Measurements from ENCODE around the gene S100A7.
"Not testable (repeated sequence)": the region's sequence is repeated elsewhere in the genome, so short reads cannot be mapped to it uniquely, and the experiment has no call there.

Gene S100A7

GRCh38 chr1:153448851-153449250 lies 11.6 kb downstream of the S100A7 start:
- H3K27me3 ChIP-seq (ENCODE audit: control insufficient read depth in 2 of 2, insufficient read depth in 2 of 2, low read length in 2 of 2); H3K4me1 ChIP-seq (ENCODE audit: control insufficient read depth in 2 of 2, insufficient read depth in 2 of 2, low read length in 2 of 2); H3K4me3 ChIP-seq (ENCODE audit: low read length in 2 of 2); H3K9me3 ChIP-seq (ENCODE audit: control insufficient read depth in 2 of 2, low read length in 2 of 2); H3K9ac ChIP-seq (ENCODE audit: low read depth in 1 of 2, low read length in 2 of 2); H3K36me3 ChIP-seq (ENCODE audit: control insufficient read depth in 2 of 2, insufficient read depth in 2 of 2, low read length in 2 of 2); H3K27ac ChIP-seq (ENCODE audit: low read depth in 2 of 2, low read length in 2 of 2): not testable (repeated sequence)

DNA sequence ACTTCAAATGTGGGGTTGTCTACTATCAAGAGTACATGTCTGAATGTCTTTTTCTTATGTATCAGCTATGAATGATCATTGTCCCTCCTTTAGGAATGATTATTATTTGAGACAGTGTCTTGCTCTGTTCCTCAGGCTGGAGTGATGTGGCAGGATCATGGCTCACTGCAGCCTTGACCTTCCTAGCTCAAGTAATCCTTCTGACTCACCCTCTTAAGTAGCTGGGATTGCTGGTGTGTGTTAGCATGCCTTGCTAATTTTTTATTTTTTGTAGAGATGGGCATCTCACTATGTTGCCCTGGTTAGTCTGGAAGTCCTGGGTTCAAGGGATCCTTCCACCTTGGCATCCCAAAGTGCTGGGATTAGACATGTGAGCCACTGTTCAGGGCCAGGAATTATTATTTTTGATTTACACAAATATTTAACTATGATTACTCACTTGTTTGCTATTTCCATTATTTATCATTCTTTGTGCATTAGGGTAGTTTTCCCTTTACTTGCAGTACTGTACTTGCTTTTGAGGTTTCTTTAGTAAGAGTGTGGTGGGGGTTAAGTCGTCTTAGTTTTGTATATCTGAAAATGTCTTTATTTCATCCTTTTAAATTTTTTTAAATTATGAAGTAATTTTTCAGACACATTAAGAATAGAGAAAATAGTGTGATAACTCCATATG lies 12.8 kb downstream of the S100A7 start:
- H3K4me1 ChIP-seq (ENCODE audit: control insufficient read depth in 2 of 2, insufficient read depth in 2 of 2, low read length in 2 of 2): no peaks in the 10 kb centered on the region
- H3K36me3 ChIP-seq (ENCODE audit: control insufficient read depth in 2 of 2, insufficient read depth in 2 of 2, low read length in 2 of 2): no peaks in the 10 kb centered on the region
- H3K27me3 ChIP-seq (ENCODE audit: control insufficient read depth in 2 of 2, insufficient read depth in 2 of 2, low read length in 2 of 2): peaks cover 3% of the 10 kb centered on the region in 2 donors
- no peak overlapping the region for H3K9ac ChIP-seq (ENCODE audit: low read depth in 1 of 2, low read length in 2 of 2)
- H3K27ac ChIP-seq (ENCODE audit: low read depth in 2 of 2, low read length in 2 of 2): no peak overlapping the region
- H3K4me3 ChIP-seq (ENCODE audit: low read length in 2 of 2): no peak overlapping the region
- H3K9me3 ChIP-seq (ENCODE audit: control insufficient read depth in 2 of 2, low read length in 2 of 2): no peaks in the 10 kb centered on the region

DNA sequence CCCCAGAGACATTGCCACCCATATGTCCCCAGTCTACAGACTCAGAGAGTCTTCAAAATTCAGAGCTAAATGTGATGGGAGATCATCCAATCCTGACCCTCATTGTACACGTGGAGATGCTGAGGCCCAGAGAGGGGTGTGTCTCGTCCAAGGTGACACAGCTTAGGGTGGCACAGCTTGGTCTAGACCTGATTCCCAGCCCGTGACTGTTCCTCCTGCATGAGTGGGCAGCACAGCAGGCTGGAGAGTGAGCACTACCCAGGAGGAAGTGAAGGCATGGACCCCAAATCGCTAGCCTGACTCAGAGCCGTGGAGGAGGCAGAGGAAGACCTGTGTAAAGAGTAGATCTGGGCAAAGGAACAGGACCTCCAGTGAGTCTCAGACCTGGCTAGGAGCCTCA lies 16.4 kb downstream of the S100A7 start:
- H3K27ac ChIP-seq (ENCODE audit: low read depth in 2 of 2, low read length in 2 of 2): no peak overlapping the region
- no peak overlapping the region for H3K4me3 ChIP-seq (ENCODE audit: low read length in 2 of 2)
- H3K9ac ChIP-seq (ENCODE audit: low read depth in 1 of 2, low read length in 2 of 2): no peak overlapping the region
- H3K27me3 ChIP-seq (ENCODE audit: control insufficient read depth in 2 of 2, insufficient read depth in 2 of 2, low read length in 2 of 2): peaks cover 0 to 3% of the 10 kb centered on the region in 2 donors
- no peaks in the 10 kb centered on the region for H3K4me1 ChIP-seq (ENCODE audit: control insufficient read depth in 2 of 2, insufficient read depth in 2 of 2, low read length in 2 of 2)
- H3K36me3 ChIP-seq (ENCODE audit: control insufficient read depth in 2 of 2, insufficient read depth in 2 of 2, low read length in 2 of 2): no peaks in the 10 kb centered on the region
- no peaks in the 10 kb centered on the region for H3K9me3 ChIP-seq (ENCODE audit: control insufficient read depth in 2 of 2, low read length in 2 of 2)

DNA sequence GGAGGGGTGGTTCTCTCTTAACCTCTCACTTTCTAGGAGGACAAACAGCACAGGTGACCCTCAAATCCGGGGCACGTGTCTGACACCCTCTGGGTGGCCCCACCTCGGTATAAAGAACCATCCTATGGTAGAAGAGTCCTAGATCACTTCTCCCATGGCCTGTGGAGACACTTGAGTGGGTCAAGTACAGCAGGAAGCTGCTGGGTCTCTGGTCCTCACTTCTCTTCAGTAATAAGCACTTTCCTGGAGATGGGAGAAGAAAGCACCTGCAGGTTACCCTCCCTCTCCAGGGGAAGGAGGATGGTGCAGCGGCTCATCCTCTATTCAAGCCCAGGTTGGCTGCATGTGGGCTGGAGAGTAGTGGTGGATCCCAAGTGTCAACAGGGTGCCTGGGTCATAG lies 17.0 kb downstream of the S100A7 start:
- H3K4me1 ChIP-seq (ENCODE audit: control insufficient read depth in 2 of 2, insufficient read depth in 2 of 2, low read length in 2 of 2): no peaks in the 10 kb centered on the region

DNA sequence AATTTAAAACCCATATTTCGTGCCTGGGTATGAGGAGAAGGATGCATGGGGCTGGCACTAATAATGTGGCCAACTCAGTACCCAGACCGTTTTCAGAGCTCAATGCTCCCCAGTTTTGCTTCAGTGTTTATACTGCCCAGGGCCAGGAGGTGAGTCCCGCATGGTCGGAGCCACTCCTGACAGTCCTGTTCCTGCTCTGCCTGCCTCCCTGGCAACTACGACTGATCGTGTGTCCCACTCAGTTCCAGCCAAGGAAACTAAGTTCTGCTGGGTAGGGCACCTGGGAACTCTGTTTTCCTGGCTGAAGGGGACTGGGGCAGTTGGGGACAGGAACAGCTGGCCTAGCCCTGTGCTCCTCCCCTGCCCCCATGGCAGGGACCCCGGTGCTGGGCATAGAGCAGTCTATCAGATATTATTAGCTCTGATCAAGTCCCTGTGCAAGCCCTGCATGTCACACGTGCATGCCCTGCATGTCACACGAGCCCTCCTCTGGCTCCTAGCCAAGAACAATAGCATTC lies 19.2 kb downstream of the S100A7 start:
- Histone ChIP-seq H3K4me1 (ENCODE audit: control insufficient read depth in 2 of 2, insufficient read depth in 2 of 2, low read length in 2 of 2) (no peaks in the 10 kb centered on the region), H3K4me3 (ENCODE audit: low read length in 2 of 2) (no peak overlapping the region), H3K27me3 (ENCODE audit: control insufficient read depth in 2 of 2, insufficient read depth in 2 of 2, low read length in 2 of 2) (peaks cover 0 to 3% of the 10 kb centered on the region in 2 donors), H3K27ac (ENCODE audit: low read depth in 2 of 2, low read length in 2 of 2) (no peak overlapping the region), H3K36me3 (ENCODE audit: control insufficient read depth in 2 of 2, insufficient read depth in 2 of 2, low read length in 2 of 2) (no peaks in the 10 kb centered on the region), H3K9ac (ENCODE audit: low read depth in 1 of 2, low read length in 2 of 2) (no peak overlapping the region), H3K9me3 (ENCODE audit: control insufficient read depth in 2 of 2, low read length in 2 of 2) (no peaks in the 10 kb centered on the region)

More for the DNA sequence above, 17.0 kb downstream of the S100A7 start:
- H3K27me3 ChIP-seq (ENCODE audit: control insufficient read depth in 2 of 2, insufficient read depth in 2 of 2, low read length in 2 of 2): peaks cover 0 to 3% of the 10 kb centered on the region in 2 donors
- H3K27ac ChIP-seq (ENCODE audit: low read depth in 2 of 2, low read length in 2 of 2): no peak overlapping the region
- H3K36me3 ChIP-seq (ENCODE audit: control insufficient read depth in 2 of 2, insufficient read depth in 2 of 2, low read length in 2 of 2): no peaks in the 10 kb centered on the region
- H3K4me3 ChIP-seq (ENCODE audit: low read length in 2 of 2): no peak overlapping the region
- no peak overlapping the region for H3K9ac ChIP-seq (ENCODE audit: low read depth in 1 of 2, low read length in 2 of 2)
- no peaks in the 10 kb centered on the region for H3K9me3 ChIP-seq (ENCODE audit: control insufficient read depth in 2 of 2, low read length in 2 of 2)

DNA sequence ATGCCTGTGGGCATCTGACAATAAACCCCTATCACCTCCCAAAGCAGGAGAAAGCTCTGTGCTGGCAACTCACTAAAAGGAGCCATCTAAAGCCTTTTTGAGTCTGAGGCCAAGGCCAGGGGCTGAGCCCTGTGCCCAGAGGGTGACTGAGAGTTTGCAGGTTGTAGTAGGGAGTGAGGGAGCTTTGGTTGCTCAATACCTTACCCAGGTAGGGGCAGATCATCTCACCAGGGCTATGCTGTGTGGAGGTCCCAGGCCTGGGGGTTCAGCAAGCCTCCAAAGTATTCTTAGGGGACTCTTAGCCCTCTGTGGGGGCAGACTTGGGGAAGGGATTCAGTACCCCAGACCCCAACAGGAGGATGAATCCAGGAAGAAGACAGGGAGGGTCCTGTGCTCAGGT lies 21.2 kb downstream of the S100A7 start:
- Histone ChIP-seq H3K4me3 (ENCODE audit: low read length in 2 of 2) (no peak overlapping the region), H3K4me1 (ENCODE audit: control insufficient read depth in 2 of 2, insufficient read depth in 2 of 2, low read length in 2 of 2) (no peaks in the 10 kb centered on the region), H3K27ac (ENCODE audit: low read depth in 2 of 2, low read length in 2 of 2) (no peak overlapping the region), H3K9ac (ENCODE audit: low read depth in 1 of 2, low read length in 2 of 2) (no peak overlapping the region), H3K9me3 (ENCODE audit: control insufficient read depth in 2 of 2, low read length in 2 of 2) (no peaks in the 10 kb centered on the region), H3K36me3 (ENCODE audit: control insufficient read depth in 2 of 2, insufficient read depth in 2 of 2, low read length in 2 of 2) (no peaks in the 10 kb centered on the region), H3K27me3 (ENCODE audit: control insufficient read depth in 2 of 2, insufficient read depth in 2 of 2, low read length in 2 of 2) (peaks cover 0 to 3% of the 10 kb centered on the region in 2 donors)

- Histone ChIP-seq H3K4me3 (ENCODE audit: low read length in 2 of 2) (no peak overlapping the region), H3K27me3 (ENCODE audit: control insufficient read depth in 2 of 2, insufficient read depth in 2 of 2, low read length in 2 of 2) (no peaks in the 10 kb centered on the region), H3K9ac (ENCODE audit: low read depth in 1 of 2, low read length in 2 of 2) (no peak overlapping the region), H3K36me3 (ENCODE audit: control insufficient read depth in 2 of 2, insufficient read depth in 2 of 2, low read length in 2 of 2) (no peaks in the 10 kb centered on the region), H3K27ac (ENCODE audit: low read depth in 2 of 2, low read length in 2 of 2) (no peak overlapping the region), H3K4me1 (ENCODE audit: control insufficient read depth in 2 of 2, insufficient read depth in 2 of 2, low read length in 2 of 2) (no peaks in the 10 kb centered on the region), H3K9me3 (ENCODE audit: control insufficient read depth in 2 of 2, low read length in 2 of 2) (no peaks in the 10 kb centered on the region)
Measured at GRCh38 chr1:153438599-153438998, 21.9 kb downstream of the S100A7 start.

- no peaks in the 10 kb centered on the region for H3K4me1 ChIP-seq (ENCODE audit: control insufficient read depth in 2 of 2, insufficient read depth in 2 of 2, low read length in 2 of 2)
- no peak overlapping the region for H3K27ac ChIP-seq (ENCODE audit: low read depth in 2 of 2, low read length in 2 of 2)
- H3K27me3 ChIP-seq (ENCODE audit: control insufficient read depth in 2 of 2, insufficient read depth in 2 of 2, low read length in 2 of 2): no peaks in the 10 kb centered on the region
- no peak overlapping the region for H3K4me3 ChIP-seq (ENCODE audit: low read length in 2 of 2)
- no peaks in the 10 kb centered on the region for H3K36me3 ChIP-seq (ENCODE audit: control insufficient read depth in 2 of 2, insufficient read depth in 2 of 2, low read length in 2 of 2)
- H3K9ac ChIP-seq (ENCODE audit: low read depth in 1 of 2, low read length in 2 of 2): no peak overlapping the region
- H3K9me3 ChIP-seq (ENCODE audit: control insufficient read depth in 2 of 2, low read length in 2 of 2): no peaks in the 10 kb centered on the region
Measured at GRCh38 chr1:153437236-153437635, 23.2 kb downstream of the S100A7 start.

DNA sequence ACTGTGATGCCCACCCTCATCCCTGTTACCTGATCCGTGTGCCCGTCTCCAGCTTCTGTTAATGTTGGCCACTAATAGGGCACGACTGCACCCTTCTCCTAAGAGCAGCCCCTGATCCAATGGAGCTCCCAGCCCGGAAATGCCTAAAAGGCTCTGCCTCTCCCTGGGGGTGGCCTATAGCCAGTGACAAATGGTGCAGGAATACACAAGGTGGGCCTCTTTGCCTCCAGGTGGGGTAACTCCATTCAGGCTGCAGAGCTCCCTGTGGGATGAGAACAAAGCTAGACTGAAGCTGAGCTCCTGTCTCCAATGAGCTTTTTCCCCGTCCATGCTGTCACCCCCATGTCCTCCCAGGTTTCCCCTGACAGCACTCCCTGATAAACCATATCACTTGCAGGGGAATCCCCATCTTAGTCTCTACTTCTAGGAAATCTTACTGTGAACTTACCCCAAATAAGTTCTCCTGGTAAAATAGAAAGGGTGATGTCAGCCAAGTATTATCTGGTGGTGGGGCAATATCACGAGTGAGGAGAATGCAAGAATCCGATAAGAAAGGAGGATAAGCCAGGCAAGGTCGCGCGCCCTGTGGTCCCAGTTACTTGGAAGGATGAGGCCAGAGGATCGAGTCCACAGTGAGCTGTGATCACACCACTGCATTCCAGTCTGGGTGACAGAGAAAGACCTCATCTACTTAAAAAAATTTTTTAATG lies 25.6 kb downstream of the S100A7 start:
- Histone ChIP-seq H3K36me3 (ENCODE audit: control insufficient read depth in 2 of 2, insufficient read depth in 2 of 2, low read length in 2 of 2) (no peaks in the 10 kb centered on the region), H3K9me3 (ENCODE audit: control insufficient read depth in 2 of 2, low read length in 2 of 2) (no peaks in the 10 kb centered on the region), H3K9ac (ENCODE audit: low read depth in 1 of 2, low read length in 2 of 2) (no peak overlapping the region), H3K4me1 (ENCODE audit: control insufficient read depth in 2 of 2, insufficient read depth in 2 of 2, low read length in 2 of 2) (no peaks in the 10 kb centered on the region), H3K27me3 (ENCODE audit: control insufficient read depth in 2 of 2, insufficient read depth in 2 of 2, low read length in 2 of 2) (no peaks in the 10 kb centered on the region), H3K27ac (ENCODE audit: low read depth in 2 of 2, low read length in 2 of 2) (no peak overlapping the region), H3K4me3 (ENCODE audit: low read length in 2 of 2) (no peak overlapping the region)

DNA sequence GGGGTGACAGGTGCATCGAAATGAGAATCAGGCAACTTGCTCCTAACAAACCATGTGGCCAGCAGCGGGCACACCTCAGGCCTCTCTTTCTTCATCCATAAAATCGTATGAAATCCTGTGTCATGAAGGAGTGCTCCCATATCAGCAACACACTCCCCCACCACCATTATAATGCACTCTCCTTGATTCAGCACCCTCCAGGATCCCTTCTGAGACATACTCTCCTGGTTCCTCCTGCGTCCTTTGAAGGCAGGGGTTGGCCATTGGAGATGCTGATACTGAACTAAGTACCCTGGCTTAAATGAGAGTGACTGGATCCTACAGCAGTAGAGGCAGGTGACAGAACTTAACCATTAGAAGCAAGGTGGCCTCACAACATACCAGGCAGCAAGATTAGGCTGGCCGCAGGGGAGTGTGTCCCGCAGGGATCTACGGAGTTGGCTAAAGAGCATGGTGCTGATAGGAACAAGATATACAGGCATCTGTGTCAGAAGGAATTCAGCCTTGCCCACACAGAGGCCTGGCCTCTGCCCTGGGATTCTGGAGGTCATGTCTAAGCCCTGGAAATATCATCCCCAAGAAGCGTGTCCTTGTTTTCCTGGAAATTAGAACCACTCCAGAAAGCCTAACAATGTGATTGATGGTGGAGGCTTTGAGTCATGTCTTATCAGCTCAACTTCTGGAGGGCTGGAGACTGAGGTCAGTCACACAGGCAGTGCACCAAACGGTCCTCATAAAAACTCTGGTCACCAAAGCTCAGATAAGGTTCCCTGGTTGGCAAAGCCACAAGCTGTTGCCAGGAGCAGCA lies 27.4 kb downstream of the S100A7 start:
- H3K9me3 ChIP-seq (ENCODE audit: control insufficient read depth in 2 of 2, low read length in 2 of 2): no peaks in the 10 kb centered on the region
- H3K9ac ChIP-seq (ENCODE audit: low read depth in 1 of 2, low read length in 2 of 2): no peak overlapping the region
- no peak overlapping the region for H3K4me3 ChIP-seq (ENCODE audit: low read length in 2 of 2)
- H3K36me3 ChIP-seq (ENCODE audit: control insufficient read depth in 2 of 2, insufficient read depth in 2 of 2, low read length in 2 of 2): no peaks in the 10 kb centered on the region
- no peaks in the 10 kb centered on the region for H3K4me1 ChIP-seq (ENCODE audit: control insufficient read depth in 2 of 2, insufficient read depth in 2 of 2, low read length in 2 of 2)
- H3K27ac ChIP-seq (ENCODE audit: low read depth in 2 of 2, low read length in 2 of 2): no peak overlapping the region
- no peaks in the 10 kb centered on the region for H3K27me3 ChIP-seq (ENCODE audit: control insufficient read depth in 2 of 2, insufficient read depth in 2 of 2, low read length in 2 of 2)
